ENCODE measurements around the gene EGFL7.

EGFL7 gene

GRCh38 chr9:136662326-136662655 is 425 bp upstream of the EGFL7 start:
- DNase-seq, result no peak

- no peak for DNase-seq
Observed at GRCh38 chr9:136664000-136664915, 1.5 kb downstream of the EGFL7 start.

DNA sequence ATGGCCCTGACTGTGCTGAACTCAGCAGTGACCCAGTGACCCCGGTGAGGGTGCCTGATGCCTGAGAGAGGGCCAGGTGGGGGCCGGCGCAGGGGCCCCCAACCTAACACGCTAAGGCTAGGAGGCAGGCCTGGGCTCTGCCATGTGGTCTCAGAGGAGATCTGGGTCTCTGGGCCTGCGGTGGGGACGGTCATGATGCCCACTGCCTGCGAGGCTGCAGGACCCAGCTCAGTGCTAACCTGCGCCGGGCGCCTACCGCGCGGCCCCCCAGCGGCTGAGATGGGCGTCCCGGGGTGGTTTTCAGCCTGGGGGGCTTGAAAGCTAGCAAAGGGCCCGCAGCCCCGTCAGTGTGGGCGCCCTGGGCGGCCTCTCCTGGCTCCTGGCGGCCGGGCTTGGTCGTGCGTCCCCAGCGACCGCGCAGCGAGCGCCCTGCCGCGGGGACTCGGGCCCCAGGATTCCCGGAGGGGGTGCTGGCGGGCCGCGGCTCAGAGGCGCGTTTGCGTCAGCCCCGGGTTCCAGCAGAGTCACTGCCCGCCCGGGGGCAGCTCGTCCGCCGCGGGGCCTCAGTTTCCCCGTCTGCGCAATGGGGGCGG is 2.5 kb downstream of the EGFL7 start:
- no peak for DNase-seq

- DNase-seq, result no peak
Observed at GRCh38 chr9:136665704-136666371, 3.1 kb downstream of the EGFL7 start.

DNA sequence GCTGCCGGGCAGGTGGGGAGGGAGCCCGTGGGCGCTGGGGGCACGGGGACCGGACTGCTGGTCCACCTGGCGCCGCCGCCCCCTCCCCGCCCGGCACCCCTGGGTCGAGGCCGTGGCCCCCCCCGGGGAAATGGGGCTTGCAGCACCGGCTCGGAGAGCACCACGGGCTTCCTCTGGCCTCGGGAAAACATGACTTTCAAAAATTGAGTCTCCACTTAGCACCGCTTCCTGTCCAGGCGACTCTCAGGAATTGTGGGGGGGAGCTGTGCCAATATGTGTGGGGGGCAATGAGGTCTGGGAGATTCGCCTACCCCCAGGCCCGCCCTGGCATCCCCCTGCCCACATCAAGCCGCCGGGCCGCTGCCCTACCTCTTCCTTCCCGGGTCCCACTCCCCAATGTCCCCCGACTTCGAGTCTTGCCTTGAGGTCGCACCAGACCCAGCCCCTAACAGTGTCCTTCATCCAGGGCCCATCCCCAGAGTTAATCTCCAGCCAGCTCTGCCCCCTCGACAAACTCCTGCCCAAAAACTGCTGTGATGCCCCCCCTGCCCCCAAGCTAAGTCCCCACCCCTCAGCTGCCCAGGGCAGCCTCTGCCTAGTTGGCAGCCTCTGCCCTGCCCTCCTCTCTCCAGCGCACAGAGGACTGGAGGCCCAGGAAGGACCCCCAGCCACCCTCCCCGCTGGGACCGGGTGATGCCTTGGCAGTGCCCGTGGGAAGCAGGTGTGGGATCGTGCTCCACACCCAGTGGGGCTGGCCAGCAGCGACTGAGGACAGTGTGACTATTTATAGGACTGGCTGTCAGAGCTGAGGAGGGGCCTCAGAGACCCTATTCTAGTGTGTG is 3.9 kb downstream of the EGFL7 start:
- no peak for DNase-seq

GRCh38 chr9:136667214-136667939 is 4.7 kb downstream of the EGFL7 start:
- DNase-seq, result no peak

GRCh38 chr9:136667940-136668760 is 5.4 kb downstream of the EGFL7 start:
- no peak for DNase-seq

DNA sequence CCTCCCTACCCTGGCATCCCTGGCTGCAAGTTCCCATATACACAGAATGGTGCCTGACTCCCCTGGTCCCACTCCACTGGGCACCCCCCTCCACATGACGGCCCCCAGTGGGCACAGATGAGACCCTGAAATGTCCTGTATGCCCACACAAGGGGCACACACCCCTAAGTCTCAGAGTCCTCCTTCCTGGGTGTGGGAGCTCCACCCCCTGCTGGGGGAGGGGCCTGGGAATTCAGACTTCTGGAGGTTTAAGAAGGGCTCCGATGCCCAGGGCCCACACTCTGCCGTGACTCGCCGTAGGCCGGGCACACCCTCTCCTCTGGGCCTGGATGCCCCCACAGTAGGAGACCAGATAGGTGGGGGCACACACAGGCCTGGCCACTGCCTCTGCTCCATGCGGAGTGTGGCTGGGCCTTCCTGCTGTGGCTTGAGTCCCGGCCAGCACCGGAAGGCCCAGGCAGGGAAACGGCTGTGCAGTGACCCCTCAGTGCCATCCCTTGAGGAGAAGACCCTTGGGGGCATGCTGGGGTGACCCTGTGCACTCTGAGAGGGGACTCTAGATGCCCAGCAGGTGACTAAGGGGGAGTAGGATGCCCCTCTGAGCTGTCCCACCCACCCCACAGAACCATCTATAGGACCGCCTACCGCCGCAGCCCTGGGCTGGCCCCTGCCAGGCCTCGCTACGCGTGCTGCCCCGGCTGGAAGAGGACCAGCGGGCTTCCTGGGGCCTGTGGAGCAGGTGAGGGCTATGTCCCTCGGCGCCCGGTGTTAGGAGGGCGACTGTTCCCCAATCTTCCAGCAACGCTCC is 6.5 kb downstream of the EGFL7 start:
- no peak for DNase-seq

DNA sequence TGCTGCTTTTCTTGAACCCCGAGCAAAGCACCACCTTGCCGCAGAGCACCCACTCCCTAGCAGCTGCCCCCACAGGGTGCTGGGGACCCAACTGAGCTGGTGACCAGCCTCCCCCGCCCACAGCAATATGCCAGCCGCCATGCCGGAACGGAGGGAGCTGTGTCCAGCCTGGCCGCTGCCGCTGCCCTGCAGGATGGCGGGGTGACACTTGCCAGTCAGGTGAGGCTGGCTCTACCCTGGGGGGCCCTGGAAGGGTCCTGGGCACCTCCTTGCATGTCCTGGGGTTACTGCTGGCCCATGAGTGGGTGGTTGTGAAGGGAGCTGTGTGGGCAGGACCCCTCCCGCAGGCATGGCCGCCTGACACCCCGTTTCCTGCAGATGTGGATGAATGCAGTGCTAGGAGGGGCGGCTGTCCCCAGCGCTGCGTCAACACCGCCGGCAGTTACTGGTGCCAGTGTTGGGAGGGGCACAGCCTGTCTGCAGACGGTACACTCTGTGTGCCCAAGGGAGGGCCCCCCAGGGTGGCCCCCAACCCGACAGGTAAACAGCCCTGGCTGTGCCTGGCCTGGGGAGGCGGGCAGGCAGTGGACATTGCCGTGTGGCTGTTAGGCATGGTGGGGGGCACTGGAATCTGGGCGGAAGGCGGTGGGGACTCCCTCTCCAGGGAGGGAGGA is 7.2 kb downstream of the EGFL7 start:
- DNase-seq, result no peak

DNA sequence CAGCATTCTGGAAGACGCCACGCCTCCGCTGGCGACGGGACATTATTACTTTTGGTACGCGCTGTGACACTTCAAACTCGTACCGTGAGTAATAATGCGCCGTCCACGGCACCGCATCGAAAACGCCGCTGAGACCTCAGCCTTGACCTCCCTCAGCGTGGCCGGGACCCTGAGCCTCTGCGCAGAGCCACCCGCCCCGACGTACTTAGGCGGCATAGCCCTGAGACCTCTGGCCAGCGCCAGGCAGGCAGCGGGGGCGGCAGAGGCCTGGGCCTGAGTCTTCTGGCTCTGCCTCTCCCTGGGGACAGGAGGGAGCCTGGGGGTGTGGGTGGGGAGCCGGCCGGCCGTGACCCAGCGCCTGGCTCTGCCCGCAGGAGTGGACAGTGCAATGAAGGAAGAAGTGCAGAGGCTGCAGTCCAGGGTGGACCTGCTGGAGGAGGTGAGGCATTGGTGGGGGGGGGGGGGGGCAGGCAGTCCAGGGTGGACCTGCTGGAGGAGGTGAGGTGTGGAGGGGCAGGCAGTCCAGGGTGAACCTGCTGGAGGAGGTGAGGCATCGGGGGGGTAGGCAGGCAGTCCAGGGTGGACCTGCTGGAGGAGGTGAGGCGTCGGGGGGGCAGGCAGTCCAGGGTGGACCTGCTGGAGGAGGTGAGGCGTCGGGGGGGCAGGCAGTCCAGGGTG is 8.0 kb downstream of the EGFL7 start:
- DNase-seq, result no peak

- DNase-seq, result no peak
Observed at GRCh38 chr9:136671254-136671614, 8.5 kb downstream of the EGFL7 start.

- DNase-seq, result no peak
Observed at GRCh38 chr9:136671646-136672430, 9.1 kb downstream of the EGFL7 start.

DNA sequence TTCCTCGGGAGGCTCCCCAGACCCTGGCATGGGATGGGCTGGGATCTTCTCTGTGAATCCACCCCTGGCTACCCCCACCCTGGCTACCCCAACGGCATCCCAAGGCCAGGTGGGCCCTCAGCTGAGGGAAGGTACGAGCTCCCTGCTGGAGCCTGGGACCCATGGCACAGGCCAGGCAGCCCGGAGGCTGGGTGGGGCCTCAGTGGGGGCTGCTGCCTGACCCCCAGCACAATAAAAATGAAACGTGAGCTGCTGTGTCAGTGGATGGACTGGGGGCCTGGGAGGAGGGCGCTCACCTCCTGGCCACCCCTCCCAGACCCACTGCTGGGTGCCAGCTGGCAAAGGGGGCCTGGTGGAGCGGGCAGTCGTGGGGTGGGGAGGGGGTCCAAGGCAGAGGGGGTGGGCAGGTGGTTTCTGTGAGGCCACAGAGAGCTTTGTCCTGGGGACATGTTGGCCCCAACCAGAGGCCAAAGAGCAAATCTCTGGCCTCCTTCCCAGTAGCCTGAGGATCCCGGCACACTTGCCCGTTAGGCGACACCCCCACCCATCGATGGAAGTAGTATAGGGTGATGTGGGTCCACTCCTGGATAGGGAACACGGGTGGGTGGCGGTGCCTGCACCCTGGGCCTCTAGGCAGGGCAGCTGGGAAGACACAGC is 9.8 kb downstream of the EGFL7 start:
- no peak for DNase-seq

GRCh38 chr9:136673088-136673974 is 10.6 kb downstream of the EGFL7 start:
- DNase-seq, result no peak

DNA sequence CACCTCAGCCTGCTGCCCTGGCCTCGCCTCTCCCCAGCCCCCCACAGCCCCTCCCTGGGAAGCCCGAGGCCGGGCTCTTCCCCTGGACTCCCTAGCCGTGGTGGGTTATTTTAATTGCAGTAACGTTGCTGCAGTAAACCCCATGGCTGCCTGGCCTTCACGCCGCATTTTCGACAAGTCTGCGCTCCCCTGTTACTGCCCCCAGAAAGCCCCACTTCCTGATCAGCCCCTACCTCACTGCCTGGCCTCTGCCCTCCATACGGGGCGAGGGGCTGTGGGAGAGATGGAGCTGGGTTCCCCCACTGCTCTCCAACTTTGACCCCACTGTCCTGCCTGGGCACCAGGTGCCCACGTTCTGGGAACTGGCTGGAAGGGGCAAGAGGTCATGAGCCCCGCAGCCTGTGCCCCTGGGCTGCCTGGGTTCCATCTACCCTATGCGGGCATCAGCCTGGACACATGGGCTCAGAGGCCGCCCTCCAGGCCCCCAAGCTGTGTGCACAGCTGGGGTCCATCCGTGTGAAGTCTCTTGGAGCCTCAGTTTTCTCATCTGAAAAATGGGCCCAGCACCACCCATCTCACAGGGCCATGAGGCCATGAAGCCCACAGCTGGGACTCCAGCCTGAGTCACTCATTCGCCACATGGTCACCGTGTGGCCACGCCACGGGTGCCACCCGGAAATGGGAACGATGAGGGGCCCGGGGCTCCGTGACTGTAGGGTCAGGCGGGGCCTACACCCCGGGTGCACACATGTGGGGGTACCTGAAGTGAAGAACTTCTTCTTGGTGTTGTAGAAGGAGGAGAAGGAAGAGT is 11.5 kb downstream of the EGFL7 start:
- DNase-seq, result no peak

GRCh38 chr9:136674786-136675349 is 12.2 kb downstream of the EGFL7 start:
- no peak for DNase-seq

Measured in NCI-H1694 (cell line).